IMR-90 (cell line): ENCODE results near the gene NPAS2. TPM values are rescaled to one million over a fixed set of nuclear protein-coding genes. Genes with fewer than 3 reads are reported as not detected.

ENCODE experiments used
- ATAC-seq: fragments of 200-7000 bp; cut with Tn5 transposase; 2 replicates; pipeline ENCODE4 v1.9.1; 2020; ENCODE audit warnings: low read depth, mild to moderate bottlenecking, moderate library complexity
- BruUV-seq: library from RNA; stranded (reverse); fragments of 400-500 nt; replicated peaks from 2 replicates; lab custom pipeline; 2021; lab: Mats Ljungman, UMichigan
- CTCF ChIA-PET: fragments of 300-600 bp; formaldehyde crosslinking; extraction: SDS; loops from one replicate; lab custom pipeline; 2021; ENCODE audit warnings: antibody characterized with exemption; lab: Yijun Ruan, JAX
- POLR2A ChIA-PET: fragments of 300-600 bp; sonication (Branson Sonifier 250); formaldehyde crosslinking; loops from one replicate; lab custom pipeline; 2022; ENCODE audit warnings: antibody characterized with exemption; ENCODE audit not compliant: unreplicated experiment; lab: Charles Lee
- DNase-seq: peaks from one replicate; pipeline ENCODE4 v3.0.0; 2013
- H2AFZ ChIP-seq: replicated peaks from 2 replicates; pipeline ENCODE3; 2013; ENCODE audit warnings: low read length, mild to moderate bottlenecking; ENCODE audit not compliant: poor library complexity
- H2AK5ac ChIP-seq: 2 replicates; pipeline ENCODE4 v1.6.1; 2013; ENCODE audit warnings: low read depth, low read length, inconsistent platforms
- H2AK9ac ChIP-seq: replicated peaks from 2 replicates; pipeline ENCODE3; 2013; ENCODE audit warnings: mild to moderate bottlenecking, low read depth, low read length, moderate library complexity; ENCODE audit not compliant: poor library complexity
- H2BK120ac ChIP-seq: 2 replicates; pipeline ENCODE4 v1.6.1; 2013; ENCODE audit warnings: low read depth, low read length, inconsistent platforms
- H2BK15ac ChIP-seq: 3 replicates; pipeline ENCODE4 v1.6.1; 2013; ENCODE audit warnings: low read depth, low read length, inconsistent platforms
- H2BK20ac ChIP-seq: 2 replicates; pipeline ENCODE4 v1.6.1; 2013; ENCODE audit warnings: low read depth, mild to moderate bottlenecking, inconsistent platforms, low read length, moderate library complexity
- H2BK5ac ChIP-seq: 2 replicates; pipeline ENCODE4 v1.6.1; 2013; ENCODE audit warnings: mild to moderate bottlenecking, low read depth, low read length, inconsistent platforms; ENCODE audit not compliant: poor library complexity, severe bottlenecking
- H3K14ac ChIP-seq: replicated peaks from 2 replicates; pipeline ENCODE4 v1.6.1; 2013; ENCODE audit warnings: low read depth, low read length, inconsistent platforms
- H3K18ac ChIP-seq: 2 replicates; pipeline ENCODE4 v1.6.1; 2013; ENCODE audit warnings: low read depth, low read length, control low read depth
- H3K23ac ChIP-seq: 2 replicates; pipeline ENCODE4 v1.6.1; 2013; ENCODE audit warnings: low read depth, low read length, inconsistent platforms
- H3K27ac ChIP-seq: 2 replicates; pipeline ENCODE4 v1.5.1; 2013; ENCODE audit warnings: mild to moderate bottlenecking, control low read depth, low read length; ENCODE audit not compliant: insufficient read depth
- H3K27me3 ChIP-seq: 2 replicates; pipeline ENCODE4 v1.6.1; 2013; ENCODE audit warnings: low read length; ENCODE audit not compliant: control insufficient read depth, insufficient read depth
- H3K36me3 ChIP-seq: 2 replicates; pipeline ENCODE4 v1.6.1; 2013; ENCODE audit warnings: low read length, mixed read lengths; ENCODE audit not compliant: control insufficient read depth, insufficient read depth
- H3K4ac ChIP-seq: 2 replicates; pipeline ENCODE4 v1.6.1; 2013; ENCODE audit warnings: low read depth, low read length, inconsistent platforms
- H3K4me1 ChIP-seq: 2 replicates; pipeline ENCODE4 v1.6.1; 2013; ENCODE audit warnings: low read length, mixed read lengths; ENCODE audit not compliant: control insufficient read depth, insufficient read depth
- H3K4me2 ChIP-seq: 2 replicates; pipeline ENCODE4 v1.6.1; 2013; ENCODE audit warnings: low read depth, mild to moderate bottlenecking, control low read depth, low read length, moderate library complexity
- H3K4me3 ChIP-seq: 2 replicates; pipeline ENCODE4 v1.5.1; 2013; ENCODE audit warnings: low read depth, mild to moderate bottlenecking, control low read depth, low read length, moderate library complexity; ENCODE audit not compliant: insufficient read depth
- H3K56ac ChIP-seq: 2 replicates; pipeline ENCODE4 v1.6.1; 2013; ENCODE audit warnings: low read length, inconsistent platforms; ENCODE audit not compliant: insufficient read depth; ENCODE audit errors: extremely low read depth
- H3K79me1 ChIP-seq, 2 experiments: 2 replicates each; pipeline ENCODE4 v1.6.1; 2013; ENCODE audit warnings: low read length in 2 of 2, inconsistent platforms in 1 of 2, low read depth in 1 of 2
- H3K9ac ChIP-seq: 2 replicates; pipeline ENCODE4 v1.6.1; 2013; ENCODE audit warnings: low read depth, low read length, control low read depth
- H3K9me1 ChIP-seq: 2 replicates; pipeline ENCODE4 v1.6.1; 2013; ENCODE audit warnings: low read length, inconsistent platforms; ENCODE audit not compliant: insufficient read depth
- H3K9me3 ChIP-seq: 2 replicates; pipeline ENCODE4 v1.6.1; 2013; ENCODE audit warnings: low read length; ENCODE audit not compliant: control insufficient read depth, insufficient read depth
- H4K20me1 ChIP-seq: 2 replicates; pipeline ENCODE4 v1.6.1; 2013; ENCODE audit warnings: low read length, inconsistent platforms; ENCODE audit not compliant: insufficient read depth
- H4K5ac ChIP-seq: 2 replicates; pipeline ENCODE4 v1.6.1; 2013; ENCODE audit warnings: mild to moderate bottlenecking, low read depth, low read length, control low read depth
- H4K8ac ChIP-seq, 2 experiments: 2 replicates each; pipeline ENCODE4 v1.6.1; 2013; ENCODE audit warnings: low read depth in 2 of 2, low read length in 2 of 2, control low read depth in 1 of 2, inconsistent platforms in 1 of 2
- H4K91ac ChIP-seq: 2 replicates; pipeline ENCODE4 v1.6.1; 2013; ENCODE audit warnings: low read depth, low read length, inconsistent platforms; ENCODE audit not compliant: insufficient read depth
- BHLHE40 ChIP-seq: fragments of 150-350 bp; IDR thresholded peaks from 2 replicates; pipeline ENCODE4 v1.6.1; 2016; ENCODE audit warnings: mild to moderate bottlenecking, low read depth, low read length
- CEBPB ChIP-seq: IDR thresholded peaks from 2 replicates; pipeline ENCODE4 v1.6.1; 2012; ENCODE audit warnings: low read depth, low read length, improper control_type of control experiment
- CHD1 ChIP-seq: IDR thresholded peaks from 2 replicates; pipeline ENCODE4 v1.6.1; 2012; ENCODE audit warnings: low read depth, low read length, improper control_type of control experiment
- MAFK ChIP-seq: IDR thresholded peaks from 2 replicates; pipeline ENCODE4 v1.6.1; 2012; ENCODE audit warnings: low read depth, low read length, improper control_type of control experiment
- MXI1 ChIP-seq: IDR thresholded peaks from 2 replicates; pipeline ENCODE4 v1.6.1; 2012; ENCODE audit warnings: low read depth, mild to moderate bottlenecking, low read length, moderate library complexity, borderline replicate concordance
- NFE2L2 ChIP-seq: fragments of 150-350 bp; IDR thresholded peaks from 2 replicates; pipeline ENCODE4 v1.6.1; 2016; ENCODE audit warnings: low read depth, mild to moderate bottlenecking, low read length
- SMC3 ChIP-seq: fragments of 150-350 bp; IDR thresholded peaks from 2 replicates; pipeline ENCODE4 v1.6.1; 2016; ENCODE audit warnings: low read depth, mild to moderate bottlenecking, antibody characterized with exemption, low read length, moderate library complexity
- WGBS, 2 experiments: methylation state at CpG; one replicate each; pipeline versions ENCODE4 v1.1.5 to v1.1.7; 2013; ENCODE audit warnings: missing lambda C conversion rate in 2 of 2; ENCODE audit not compliant: insufficient read length in 1 of 2; ENCODE audit errors: extremely low coverage in 2 of 2; 5-methylcytosine and 5-hydroxymethylcytosine counted together
- dilution Hi-C: fragments of 300-500 bp; cut with HindIII; formaldehyde crosslinking; loops from one replicate; pipeline ENCODE4 v1.14.3; 2018; ENCODE audit warnings: low sequenced_read_pairs; ENCODE audit not compliant: unreplicated experiment
- in situ Hi-C: fragments of 300-500 bp; cut with MboI; formaldehyde crosslinking; loops from 3 replicates; pipeline ENCODE4 v1.14.3; 2019; ENCODE audit warnings: low sequenced_read_pairs, inconsistent platforms, mixed read lengths
- intact Hi-C: fragments of 100-400 bp; cut with micrococcal nuclease; formaldehyde crosslinking; loops from 2 replicates; pipeline ENCODE4 v1.10.0; 2022
- polyA plus RNA-seq, 3 experiments: library from polyadenylated mRNA; depleted of rRNA; stranded (reverse); fragments of >200 nt; gene quantifications; 2 replicates each; pipeline ENCODE4 v1.2.3, GENCODE V29; 2012; ENCODE audit warnings: low replicate concordance in 1 of 3
- total RNA-seq: library from RNA; depleted of rRNA; stranded (reverse); fragments of >200 nt; gene quantifications from 2 replicates; pipeline ENCODE4 v1.2.3, GENCODE V29; 2012
- TF ChIP-seq, protein P1 (sequence below): conservative IDR thresholded peaks from 2 replicates; pipeline ENCODE4 v1.5.1; 2012; ENCODE audit warnings: mild to moderate bottlenecking, low read depth, low read length, improper control_type of control experiment

NPAS2 gene
- total and polyA plus RNA-seq, 2 of the 4 experiments (the other 2 are of a cell fraction), result 5.2 to 14.8 TPM

DNA sequence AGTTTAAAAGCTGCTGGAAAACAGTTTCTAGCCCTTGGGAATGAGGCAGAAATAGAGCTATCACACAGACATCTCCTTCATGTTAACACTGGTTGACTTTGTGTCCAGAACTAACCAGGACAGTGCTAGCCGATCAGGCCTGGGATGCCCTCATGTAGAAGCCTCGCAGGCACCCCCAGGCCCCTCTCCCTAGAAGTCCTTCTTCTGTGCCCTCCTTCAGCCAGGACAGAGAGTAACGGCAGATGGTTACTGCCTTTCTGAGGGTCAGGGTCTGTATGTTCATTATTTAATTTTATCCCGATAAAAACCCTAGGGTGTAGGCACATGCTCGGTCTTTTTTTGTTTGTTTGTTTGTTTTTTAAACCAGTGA is 171.4 kb downstream of the NPAS2 start:
- H4K8ac ChIP-seq, result no peak overlapping the region
- H3K4ac ChIP-seq, result no peak overlapping the region
- H3K36me3 ChIP-seq, result peaks cover 11% of the 10 kb centered on the region
- H3K4me1 ChIP-seq, result no peaks in the 10 kb centered on the region
- 0 out of 2 replicates have a peak, but pooled peaks cover 3% of the 10 kb centered on the region for H3K9me1 ChIP-seq
- H3K4me3 ChIP-seq, result no peak overlapping the region
- H2BK20ac ChIP-seq, result no peak overlapping the region
- no peak overlapping the region for H4K5ac ChIP-seq
- H2AK5ac ChIP-seq, result no peak overlapping the region
- no peak overlapping the region for H3K18ac ChIP-seq
- intact Hi-C loops, result no loop called here
- H3K56ac ChIP-seq, result no peak overlapping the region
- ChIA-PET CTCF (no interaction called here), POLR2A (no interaction called here)
- no peak overlapping the region for H3K4me2 ChIP-seq
- no peaks in the 10 kb centered on the region for H3K9me3 ChIP-seq
- no peak overlapping the region for H3K23ac ChIP-seq
- H3K79me1 ChIP-seq, result no peaks in the 10 kb centered on the region
- WGBS, 2 experiments, result no CpG with 5 or more reads among the region's 5 CpGs
- no peak overlapping the region for H4K91ac ChIP-seq
- dilution Hi-C loops, result no loop called here
- H2AK9ac ChIP-seq, result no peak overlapping the region
- H2AFZ ChIP-seq, result no peak overlapping the region
- H2BK120ac ChIP-seq, result no peak overlapping the region
- ATAC-seq (no peak), DNase-seq (no peak)
- BruUV-seq, result no TSS peak
- in situ Hi-C loops, result loop anchor here (5.0 kb wide), 2 partner anchors 259 to 384 kb away; no protein-coding TSS in a partner anchor
- no peak overlapping the region for H3K27ac ChIP-seq
- no peaks in the 10 kb centered on the region for H3K27me3 ChIP-seq
- no peak for TF ChIP-seq BHLHE40
- TF ChIP-seq MXI1, result no peak
- TF ChIP-seq, protein P1, sequence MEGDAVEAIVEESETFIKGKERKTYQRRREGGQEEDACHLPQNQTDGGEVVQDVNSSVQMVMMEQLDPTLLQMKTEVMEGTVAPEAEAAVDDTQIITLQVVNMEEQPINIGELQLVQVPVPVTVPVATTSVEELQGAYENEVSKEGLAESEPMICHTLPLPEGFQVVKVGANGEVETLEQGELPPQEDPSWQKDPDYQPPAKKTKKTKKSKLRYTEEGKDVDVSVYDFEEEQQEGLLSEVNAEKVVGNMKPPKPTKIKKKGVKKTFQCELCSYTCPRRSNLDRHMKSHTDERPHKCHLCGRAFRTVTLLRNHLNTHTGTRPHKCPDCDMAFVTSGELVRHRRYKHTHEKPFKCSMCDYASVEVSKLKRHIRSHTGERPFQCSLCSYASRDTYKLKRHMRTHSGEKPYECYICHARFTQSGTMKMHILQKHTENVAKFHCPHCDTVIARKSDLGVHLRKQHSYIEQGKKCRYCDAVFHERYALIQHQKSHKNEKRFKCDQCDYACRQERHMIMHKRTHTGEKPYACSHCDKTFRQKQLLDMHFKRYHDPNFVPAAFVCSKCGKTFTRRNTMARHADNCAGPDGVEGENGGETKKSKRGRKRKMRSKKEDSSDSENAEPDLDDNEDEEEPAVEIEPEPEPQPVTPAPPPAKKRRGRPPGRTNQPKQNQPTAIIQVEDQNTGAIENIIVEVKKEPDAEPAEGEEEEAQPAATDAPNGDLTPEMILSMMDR, result no peak
- no peak for TF ChIP-seq SMC3
- TF ChIP-seq MAFK, result no peak
- TF ChIP-seq CHD1, result no peak
- TF ChIP-seq NFE2L2, result no peak
- no peak for TF ChIP-seq CEBPB
- H3K14ac ChIP-seq, result no peak overlapping the region
- no peaks in the 10 kb centered on the region for H4K20me1 ChIP-seq
- no peak overlapping the region for H2BK15ac ChIP-seq
- H2BK5ac ChIP-seq, result no peak overlapping the region
- H3K9ac ChIP-seq, result no peak overlapping the region
